Measurements from ENCODE around the gene PILRA.
"Not testable (repeated sequence)": the region's sequence is repeated elsewhere in the genome, so short reads cannot be mapped to it uniquely, and the experiment has no call there.

Gene PILRA

GRCh38 chr7:100435401-100436304 is 62.4 kb downstream of the PILRA start:
- no peak for TF ChIP-seq CTCF (IDR thresholded peaks at IDR 0.05; ENCODE audit: low read depth, low read length)
- no peak for DNase-seq (ENCODE audit: extremely low read depth, low read depth)

- DNase-seq (ENCODE audit: extremely low read depth, low read depth), result no peak
- TF ChIP-seq CTCF (IDR thresholded peaks at IDR 0.05; ENCODE audit: low read depth, low read length), result no peak
These were observed 64.1 kb downstream of the PILRA start for GRCh38 chr7:100437150-100438100.

GRCh38 chr7:100438172-100438571 is 64.9 kb downstream of the PILRA start:
- no peak for DNase-seq (ENCODE audit: extremely low read depth, low read depth)
- TF ChIP-seq CTCF (IDR thresholded peaks at IDR 0.05; ENCODE audit: low read depth, low read length), result no peak

- not testable (repeated sequence) for DNase-seq (ENCODE audit: extremely low read depth, low read depth)
These were observed 65.4 kb downstream of the PILRA start for GRCh38 chr7:100438731-100439130.

- not testable (repeated sequence) for DNase-seq (ENCODE audit: extremely low read depth, low read depth)
These were observed 66.0 kb downstream of the PILRA start for GRCh38 chr7:100439244-100439643.

GRCh38 chr7:100441641-100442535 is 68.6 kb downstream of the PILRA start:
- no peak for TF ChIP-seq CTCF (IDR thresholded peaks at IDR 0.05; ENCODE audit: low read depth, low read length)

GRCh38 chr7:100443096-100443840 is 70.0 kb downstream of the PILRA start:
- TF ChIP-seq CTCF (IDR thresholded peaks at IDR 0.05; ENCODE audit: low read depth, low read length), result no peak
- DNase-seq (ENCODE audit: extremely low read depth, low read depth), result no peak

More at GRCh38 chr7:100441641-100442535, 68.6 kb downstream of the PILRA start:
- DNase-seq (ENCODE audit: extremely low read depth, low read depth), result no peak
